ENCODE measurements around the gene TAS1R1. TPM values are rescaled to one million over a fixed set of nuclear protein-coding genes. Genes with fewer than 3 reads are reported as not detected.
A peak's percentile ranks its signal among the peaks of the same experiment; 100 is the strongest.

The TAS1R1 gene
- total RNA-seq, 4 donors from 2014 or later, result not detected

GRCh38 chr1:6513320-6513801 is 41.7 kb upstream of the TAS1R1 start:
- Histone ChIP-seq H3K27ac (no peak overlapping the region), H3K36me3 (no peaks in the 10 kb centered on the region), H3K4me3 (no peak overlapping the region), H3K9me3 (no peaks in the 10 kb centered on the region), H3K4me1 (no peaks in the 10 kb centered on the region), H3K27me3 (no peaks in the 10 kb centered on the region)
- intact Hi-C loops (cut with DNase I; ENCODE audit: low total_unique reads), result no loop called here
- TF ChIP-seq CTCF (IDR thresholded peaks at IDR 0.05) (no peak), POLR2A (IDR thresholded peaks at IDR 0.05) (no peak)
- no peak for DNase-seq

- H3K27ac ChIP-seq, result no peak overlapping the region
- TF ChIP-seq CTCF (IDR thresholded peaks at IDR 0.05) (no peak), POLR2A (IDR thresholded peaks at IDR 0.05) (no peak)
- no peaks in the 10 kb centered on the region for H3K9me3 ChIP-seq
- H3K4me1 ChIP-seq, result no peaks in the 10 kb centered on the region
- no peak overlapping the region for H3K4me3 ChIP-seq
- no peaks in the 10 kb centered on the region for H3K36me3 ChIP-seq
- DNase-seq, result no peak
- H3K27me3 ChIP-seq, result no peaks in the 10 kb centered on the region
- intact Hi-C loops (cut with DNase I; ENCODE audit: low total_unique reads), result no loop called here
Measured at GRCh38 chr1:6515771-6516170, 39.3 kb upstream of the TAS1R1 start.

- no peak overlapping the region for H3K27ac ChIP-seq
- H3K4me1 ChIP-seq, result no peaks in the 10 kb centered on the region
- H3K9me3 ChIP-seq, result no peaks in the 10 kb centered on the region
- intact Hi-C loops (cut with DNase I; ENCODE audit: low total_unique reads), result no loop called here
- H3K27me3 ChIP-seq, result no peaks in the 10 kb centered on the region
- DNase-seq, result no peak
- TF ChIP-seq POLR2A (IDR thresholded peaks at IDR 0.05) (no peak), CTCF (IDR thresholded peaks at IDR 0.05) (no peak)
- no peak overlapping the region for H3K4me3 ChIP-seq
- no peaks in the 10 kb centered on the region for H3K36me3 ChIP-seq
Measured at GRCh38 chr1:6517435-6517851, 37.7 kb upstream of the TAS1R1 start.

GRCh38 chr1:6519491-6519934 is 35.6 kb upstream of the TAS1R1 start:
- Histone ChIP-seq H3K27ac (no peak overlapping the region), H3K36me3 (no peaks in the 10 kb centered on the region), H3K9me3 (no peaks in the 10 kb centered on the region), H3K4me3 (no peak overlapping the region), H3K27me3 (no peaks in the 10 kb centered on the region), H3K4me1 (no peaks in the 10 kb centered on the region)
- intact Hi-C loops (cut with DNase I; ENCODE audit: low total_unique reads), result no loop called here
- DNase-seq, result peak in 1 of 2 donors; percentile 57
- TF ChIP-seq CTCF (IDR thresholded peaks at IDR 0.05), result no peak
- TF ChIP-seq POLR2A (IDR thresholded peaks at IDR 0.05), result no peak

- Histone ChIP-seq H3K4me3 (no peak overlapping the region), H3K36me3 (no peaks in the 10 kb centered on the region), H3K4me1 (no peaks in the 10 kb centered on the region), H3K9me3 (no peaks in the 10 kb centered on the region), H3K27me3 (no peaks in the 10 kb centered on the region), H3K27ac (no peak overlapping the region)
- no peak for DNase-seq
- intact Hi-C loops (cut with DNase I; ENCODE audit: low total_unique reads), result no loop called here
- TF ChIP-seq CTCF (IDR thresholded peaks at IDR 0.05) (no peak), POLR2A (IDR thresholded peaks at IDR 0.05) (no peak)
Measured at GRCh38 chr1:6519935-6520671, 35.0 kb upstream of the TAS1R1 start.
